ENCODE results near the gene STAT5B. TPM values are rescaled to one million over a fixed set of nuclear protein-coding genes. Genes with fewer than 3 reads are reported as not detected.

The STAT5B gene
- total RNA-seq, 1 donor from 2014 or later: 64.0 TPM

- no peak for DNase-seq (ENCODE audit: low spot score)
Observed at GRCh38 chr17:42180411-42180921, 95.7 kb downstream of the STAT5B start.

GRCh38 chr17:42179911-42180410 lies 96.2 kb downstream of the STAT5B start:
- no peak for DNase-seq (ENCODE audit: low spot score)

- no peak for DNase-seq (ENCODE audit: low spot score)
Observed at GRCh38 chr17:42179335-42179734, 96.9 kb downstream of the STAT5B start.

GRCh38 chr17:42178817-42179216 lies 97.4 kb downstream of the STAT5B start:
- no peak for DNase-seq (ENCODE audit: low spot score)

GRCh38 chr17:42177684-42178083 lies 98.5 kb downstream of the STAT5B start:
- no peak for DNase-seq (ENCODE audit: low spot score)

- no peak for DNase-seq (ENCODE audit: low spot score)
Observed at GRCh38 chr17:42174126-42174783, 101.9 kb downstream of the STAT5B start.

GRCh38 chr17:42171831-42172230 lies 104.4 kb downstream of the STAT5B start:
- no peak for DNase-seq (ENCODE audit: low spot score)

- no peak for DNase-seq (ENCODE audit: low spot score)
Observed at GRCh38 chr17:42169351-42169750, 106.8 kb downstream of the STAT5B start.

GRCh38 chr17:42167807-42168206 lies 108.4 kb downstream of the STAT5B start:
- DNase-seq (ENCODE audit: low spot score): no peak

GRCh38 chr17:42166196-42166763 lies 109.9 kb downstream of the STAT5B start:
- DNase-seq (ENCODE audit: low spot score): no peak

- no peak for DNase-seq (ENCODE audit: low spot score)
Observed at GRCh38 chr17:42165751-42166150, 110.4 kb downstream of the STAT5B start.

GRCh38 chr17:42163696-42164407 lies 112.3 kb downstream of the STAT5B start:
- no peak for DNase-seq (ENCODE audit: low spot score)

- no peak for DNase-seq (ENCODE audit: low spot score)
Observed at GRCh38 chr17:42163113-42163512, 113.1 kb downstream of the STAT5B start.

- no peak for DNase-seq (ENCODE audit: low spot score)
Observed at GRCh38 chr17:42160531-42160910, 115.7 kb downstream of the STAT5B start.

- no peak for DNase-seq (ENCODE audit: low spot score)
Observed at GRCh38 chr17:42159796-42160530, 116.2 kb downstream of the STAT5B start.

GRCh38 chr17:42155614-42156045 lies 120.6 kb downstream of the STAT5B start:
- no peak for DNase-seq (ENCODE audit: low spot score)

GRCh38 chr17:42153919-42154742 lies 122.1 kb downstream of the STAT5B start:
- no peak for DNase-seq (ENCODE audit: low spot score)
